Adrenal gland (tissue), 5 donors: ENCODE measurements around the gene CELF3.
"Not testable (repeated sequence)": the region's sequence is repeated elsewhere in the genome, so short reads cannot be mapped to it uniquely, and the experiment has no call there.

Experiments
- POLR2A ChIP-seq, 2 donors: fragments of 450-650 bp; IDR thresholded peaks; one replicate each; pipeline ENCODE4 v1.6.1; 2017; ENCODE audit warnings: antibody characterized with exemption in 2 of 2, mild to moderate bottlenecking in 2 of 2, moderate library complexity in 1 of 2
- TF ChIP-seq, protein P1 (sequence below), 6 experiments: fragments of 450-650 bp in 4 of 6; fragments of 200-600 bp in 2 of 6; sonication (generic) in 1 of 6; IDR thresholded peaks; 1 replicate in 5 of 6; 2 replicates in 1 of 6; pipeline versions ENCODE4 v1.5.1 to v1.8.0; 2016 to 2021; ENCODE audit warnings: antibody characterized with exemption in 6 of 6, mild to moderate bottlenecking in 2 of 6, moderate library complexity in 1 of 6
- donor health status: DM: no; HTN: no; CAD: no.

- TF ChIP-seq, protein P1, sequence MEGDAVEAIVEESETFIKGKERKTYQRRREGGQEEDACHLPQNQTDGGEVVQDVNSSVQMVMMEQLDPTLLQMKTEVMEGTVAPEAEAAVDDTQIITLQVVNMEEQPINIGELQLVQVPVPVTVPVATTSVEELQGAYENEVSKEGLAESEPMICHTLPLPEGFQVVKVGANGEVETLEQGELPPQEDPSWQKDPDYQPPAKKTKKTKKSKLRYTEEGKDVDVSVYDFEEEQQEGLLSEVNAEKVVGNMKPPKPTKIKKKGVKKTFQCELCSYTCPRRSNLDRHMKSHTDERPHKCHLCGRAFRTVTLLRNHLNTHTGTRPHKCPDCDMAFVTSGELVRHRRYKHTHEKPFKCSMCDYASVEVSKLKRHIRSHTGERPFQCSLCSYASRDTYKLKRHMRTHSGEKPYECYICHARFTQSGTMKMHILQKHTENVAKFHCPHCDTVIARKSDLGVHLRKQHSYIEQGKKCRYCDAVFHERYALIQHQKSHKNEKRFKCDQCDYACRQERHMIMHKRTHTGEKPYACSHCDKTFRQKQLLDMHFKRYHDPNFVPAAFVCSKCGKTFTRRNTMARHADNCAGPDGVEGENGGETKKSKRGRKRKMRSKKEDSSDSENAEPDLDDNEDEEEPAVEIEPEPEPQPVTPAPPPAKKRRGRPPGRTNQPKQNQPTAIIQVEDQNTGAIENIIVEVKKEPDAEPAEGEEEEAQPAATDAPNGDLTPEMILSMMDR (IDR thresholded peaks at IDR 0.05): not testable (repeated sequence)
- TF ChIP-seq POLR2A (IDR thresholded peaks at IDR 0.05): not testable (repeated sequence)
Observed at GRCh38 chr1:151733995-151734394, 17.4 kb upstream of the CELF3 start.
